ENCODE data around the gene PUM1. TPM values are rescaled to one million over a fixed set of nuclear protein-coding genes. Genes with fewer than 3 reads are reported as not detected.

The PUM1 gene
- total and polyA plus RNA-seq, 4 donors = 24.7 to 125 (median 66.9) TPM

- no peak for ATAC-seq (ENCODE audit: insufficient read depth, low FRiP score)
- no peak for TF ChIP-seq CTCF (IDR thresholded peaks at IDR 0.05; ENCODE audit: control extremely low read depth, extremely low read depth)
- WGBS, 2 donors = 84 to 87% methylated on average over 4 of the region's 4 CpGs
These were observed 150.6 kb downstream of the PUM1 start for GRCh38 chr1:30914931-30915330.

GRCh38 chr1:30914587-30914922 is 151.0 kb downstream of the PUM1 start:
- ATAC-seq (ENCODE audit: insufficient read depth, low FRiP score) (no peak), DNase-seq (no peak)
- no peak for TF ChIP-seq CTCF (IDR thresholded peaks at IDR 0.05; ENCODE audit: control extremely low read depth, extremely low read depth)
- H3K4me1 ChIP-seq (ENCODE audit: control insufficient read depth in 5 of 5, insufficient read depth in 5 of 5, low read length in 5 of 5) = peaks cover 0 to 3% (median 0%) of the 10 kb centered on the region in 5 donors
- 88 to 91% methylated on average over 3 of the region's 3 CpGs for WGBS, 2 donors
- H3K27me3 ChIP-seq (ENCODE audit: control insufficient read depth in 3 of 3, insufficient read depth in 3 of 3, low read length in 2 of 3) = no peaks in the 10 kb centered on the region
- no peaks in the 10 kb centered on the region for H3K9me3 ChIP-seq (ENCODE audit: control insufficient read depth in 4 of 4, insufficient read depth in 3 of 4, low read length in 3 of 4)
- H3K36me3 ChIP-seq (ENCODE audit: control insufficient read depth in 4 of 4, insufficient read depth in 4 of 4, low read length in 4 of 4) = no peaks in the 10 kb centered on the region
- H3K4me3 ChIP-seq = no peak overlapping the region
- no peak overlapping the region for H3K9ac ChIP-seq (ENCODE audit: insufficient read depth in 1 of 2, low read length in 2 of 2)
- H3K27ac ChIP-seq (ENCODE audit: low read depth in 1 of 2, low read length in 1 of 2) = no peak overlapping the region

More at GRCh38 chr1:30914931-30915330, 150.6 kb downstream of the PUM1 start:
- Histone ChIP-seq H3K27me3 (ENCODE audit: control insufficient read depth in 3 of 3, insufficient read depth in 3 of 3, low read length in 2 of 3) (no peaks in the 10 kb centered on the region), H3K9me3 (ENCODE audit: control insufficient read depth in 4 of 4, insufficient read depth in 3 of 4, low read length in 3 of 4) (no peaks in the 10 kb centered on the region), H3K27ac (ENCODE audit: low read depth in 1 of 2, low read length in 1 of 2) (no peak overlapping the region), H3K4me3 (no peak overlapping the region), H3K36me3 (ENCODE audit: control insufficient read depth in 4 of 4, insufficient read depth in 4 of 4, low read length in 4 of 4) (no peaks in the 10 kb centered on the region), H3K4me1 (ENCODE audit: control insufficient read depth in 5 of 5, insufficient read depth in 5 of 5, low read length in 5 of 5) (peaks cover 0 to 3% (median 0%) of the 10 kb centered on the region in 5 donors), H3K9ac (ENCODE audit: insufficient read depth in 1 of 2, low read length in 2 of 2) (no peak overlapping the region)
- no peak for DNase-seq

GRCh38 chr1:30912913-30913652 is 152.4 kb downstream of the PUM1 start:
- 66 to 78% methylated on average over 10 of the region's 10 CpGs for WGBS, 2 donors
- H3K4me3 ChIP-seq = no peak overlapping the region
- no peak overlapping the region for H3K27ac ChIP-seq (ENCODE audit: low read depth in 1 of 2, low read length in 1 of 2)
- H3K9me3 ChIP-seq (ENCODE audit: control insufficient read depth in 4 of 4, insufficient read depth in 3 of 4, low read length in 3 of 4) = no peaks in the 10 kb centered on the region
- H3K9ac ChIP-seq (ENCODE audit: insufficient read depth in 1 of 2, low read length in 2 of 2) = no peak overlapping the region
- no peaks in the 10 kb centered on the region for H3K36me3 ChIP-seq (ENCODE audit: control insufficient read depth in 4 of 4, insufficient read depth in 4 of 4, low read length in 4 of 4)
- H3K4me1 ChIP-seq (ENCODE audit: control insufficient read depth in 5 of 5, insufficient read depth in 5 of 5, low read length in 5 of 5) = peaks cover 0 to 7% (median 2%) of the 10 kb centered on the region in 5 donors
- DNase-seq = peak in 1 of 3 donors; percentile 32
- ATAC-seq (ENCODE audit: insufficient read depth, low FRiP score) = peak; percentile 37
- no peak for TF ChIP-seq CTCF (IDR thresholded peaks at IDR 0.05; ENCODE audit: control extremely low read depth, extremely low read depth)
- no peaks in the 10 kb centered on the region for H3K27me3 ChIP-seq (ENCODE audit: control insufficient read depth in 3 of 3, insufficient read depth in 3 of 3, low read length in 2 of 3)

Measured in lung (tissue), 12 donors.